ENCODE data around the gene STYK1. TPM values are rescaled to one million over a fixed set of nuclear protein-coding genes. Genes with fewer than 3 reads are reported as not detected.
A peak's percentile ranks its signal among the peaks of the same experiment; 100 is the strongest.
"Not testable (repeated sequence)": the region's sequence is repeated elsewhere in the genome, so short reads cannot be mapped to it uniquely, and the experiment has no call there.

The STYK1 gene
- total RNA-seq, 1 experiment from 2014 or later: 12.8 TPM

DNA sequence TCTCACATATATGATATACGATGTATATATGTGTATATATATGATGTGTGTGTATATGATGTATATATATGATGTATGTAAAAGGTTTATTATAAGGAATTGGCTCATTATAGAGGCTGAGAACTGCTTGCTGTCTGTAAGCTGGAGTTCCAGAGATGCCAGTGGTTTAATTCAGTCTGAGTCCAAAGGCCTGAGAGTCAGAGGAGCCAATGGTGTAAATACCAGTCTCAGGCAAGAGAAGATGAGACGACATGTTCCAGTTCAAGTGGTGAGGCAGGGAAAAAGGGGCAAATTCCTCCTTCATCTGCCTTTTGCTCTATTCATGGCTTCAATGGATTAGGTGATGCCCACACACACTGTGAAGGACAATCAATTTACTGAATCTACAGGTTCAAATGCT lies 17.1 kb upstream of the STYK1 start:
- DNase-seq (ENCODE audit: low spot score): no peak

DNA sequence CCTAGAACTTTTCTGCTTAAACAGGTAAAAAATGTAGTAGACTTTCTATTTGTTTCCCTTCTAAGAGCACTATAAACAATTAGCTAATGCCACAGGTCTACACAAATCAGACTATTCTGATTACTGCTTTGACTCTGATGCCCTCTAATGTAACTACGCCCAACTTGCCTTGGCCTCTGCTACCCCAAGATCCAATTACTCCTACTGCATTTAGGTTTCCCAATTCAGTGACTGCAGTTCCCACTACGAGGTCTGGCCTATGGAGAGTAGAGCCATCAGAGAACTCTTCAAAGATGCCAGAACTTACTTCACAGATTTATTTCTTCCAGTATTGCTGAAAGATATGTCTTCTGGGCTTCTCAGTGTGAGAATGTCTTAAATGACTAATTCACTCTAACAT lies 15.3 kb upstream of the STYK1 start:
- DNase-seq (ENCODE audit: low spot score): no peak

DNA sequence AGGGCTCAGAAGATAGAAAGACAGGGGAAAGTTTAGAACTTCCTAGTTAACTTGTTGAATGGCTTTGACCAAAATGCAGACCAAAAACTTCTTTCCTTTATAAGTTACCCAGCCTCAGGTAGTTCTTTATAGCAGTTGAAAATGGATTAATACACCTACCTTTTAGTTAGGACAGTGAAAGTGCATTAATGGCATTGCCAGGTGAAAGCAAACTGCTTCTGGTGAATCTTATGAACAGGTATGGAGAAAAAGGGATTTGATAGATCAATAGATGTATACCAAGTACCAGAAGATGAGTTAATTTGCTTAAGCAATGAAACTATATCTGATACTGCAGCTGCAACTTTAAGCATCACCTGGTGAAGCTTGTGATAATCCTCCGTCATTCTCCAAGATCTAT lies 14.2 kb upstream of the STYK1 start:
- no peak for DNase-seq (ENCODE audit: low spot score)

DNA sequence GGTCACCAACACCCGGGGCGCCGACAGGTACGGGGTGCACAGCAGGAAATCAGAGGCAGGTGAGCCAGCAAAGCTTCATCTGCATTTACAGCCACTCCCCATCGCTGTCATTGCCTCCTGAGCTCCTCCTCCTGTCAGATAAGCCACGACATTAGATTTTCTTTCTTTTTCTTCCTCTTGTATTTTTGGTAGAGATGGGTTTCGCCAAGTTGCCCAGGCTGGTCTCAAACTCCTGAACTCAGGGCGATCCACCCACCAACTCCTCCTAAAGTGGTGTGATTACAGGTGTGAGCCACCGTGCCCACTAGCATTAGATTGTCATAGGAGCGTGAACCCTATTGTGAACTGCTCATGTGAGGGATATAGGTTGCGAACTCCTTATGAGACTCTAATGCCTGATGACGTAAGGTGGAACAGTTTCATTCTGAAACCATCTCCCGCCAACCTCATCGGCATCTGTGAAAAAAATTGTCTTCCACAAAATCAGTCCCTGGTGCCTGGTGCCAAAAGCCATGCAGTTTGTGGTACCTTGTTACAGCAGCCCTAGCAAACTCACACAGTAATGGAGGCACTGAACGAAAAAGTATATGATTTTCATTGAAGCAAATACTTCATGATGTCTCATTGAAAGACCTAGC lies 1.5 kb downstream of the STYK1 start:
- peak; percentile 48 for DNase-seq (ENCODE audit: low spot score)

DNA sequence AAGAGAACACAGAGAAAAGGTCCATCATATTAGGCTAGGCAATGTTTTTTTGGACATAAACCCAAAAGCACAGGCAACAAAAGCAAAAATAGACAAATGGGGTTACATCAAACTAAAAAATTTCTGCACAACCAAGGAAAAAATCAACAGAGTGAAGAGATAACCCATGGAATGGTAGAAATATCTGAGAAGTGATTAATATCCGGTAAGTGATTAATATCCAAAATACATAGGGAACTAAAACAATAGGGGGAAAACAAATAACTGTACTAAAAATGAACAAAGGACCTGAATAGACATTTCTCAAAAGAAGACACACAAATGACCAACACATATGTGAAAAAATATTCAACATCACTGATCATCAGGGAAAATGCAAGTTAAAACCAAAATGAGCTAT lies 4.3 kb downstream of the STYK1 start:
- no peak for DNase-seq (ENCODE audit: low spot score)

DNA sequence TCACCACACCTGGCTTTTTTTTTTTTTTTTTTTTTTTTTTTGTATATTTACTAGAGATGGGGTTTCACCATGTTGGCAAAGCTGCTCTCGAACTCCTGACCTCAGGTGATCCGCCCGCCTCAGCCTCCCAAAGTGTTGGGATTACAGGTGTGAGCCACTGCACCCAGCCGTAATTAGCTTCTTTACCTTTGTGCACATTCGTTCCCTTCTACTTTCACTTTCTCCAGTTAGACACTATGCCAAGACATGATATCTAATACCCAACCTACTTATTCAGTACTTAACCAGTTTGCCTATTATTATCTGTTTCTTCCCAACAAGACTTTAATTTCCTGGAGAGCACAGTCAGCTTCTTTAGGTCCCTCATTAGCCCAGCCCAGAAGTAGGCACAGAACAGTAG lies 5.3 kb downstream of the STYK1 start:
- DNase-seq (ENCODE audit: low spot score): no peak

DNA sequence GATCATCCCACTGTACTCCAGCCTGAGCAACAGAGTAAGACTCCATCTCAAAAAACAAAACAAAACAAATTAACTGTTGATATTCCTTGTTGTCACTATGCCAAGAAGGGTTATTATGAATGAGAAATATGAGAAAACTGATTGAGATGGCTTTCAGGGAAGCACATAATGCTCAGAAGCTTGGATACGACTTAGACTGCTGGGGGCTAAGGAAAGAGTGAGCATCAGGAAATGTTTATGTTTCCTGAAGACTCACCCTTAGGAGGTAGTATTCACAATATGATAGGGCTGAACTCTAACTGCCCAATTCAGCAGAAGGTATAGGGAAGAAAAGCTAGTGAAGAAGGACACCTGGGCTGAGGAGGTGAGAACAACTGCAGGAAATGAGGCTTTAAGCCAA lies 6.3 kb downstream of the STYK1 start:
- DNase-seq (ENCODE audit: low spot score): no peak

DNA sequence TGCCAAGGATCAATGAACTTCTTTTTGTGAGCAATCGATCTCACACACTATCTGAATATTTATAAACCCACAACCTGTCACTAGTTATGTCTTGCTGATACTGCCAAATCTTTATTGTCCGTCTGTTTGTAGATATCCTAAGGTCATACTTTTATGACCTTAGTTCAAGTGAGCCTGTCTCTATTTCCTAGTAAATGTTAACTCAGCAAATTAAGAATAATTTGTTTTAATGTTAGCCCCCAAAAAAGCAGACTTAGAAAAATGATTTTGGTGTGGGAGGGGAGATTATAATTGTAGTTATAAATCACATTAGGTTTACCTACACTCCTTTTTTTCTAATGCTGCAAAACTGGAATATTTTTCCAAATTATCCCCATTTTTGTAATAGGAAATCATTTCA lies 9.4 kb downstream of the STYK1 start:
- DNase-seq (ENCODE audit: low spot score): no peak

DNA sequence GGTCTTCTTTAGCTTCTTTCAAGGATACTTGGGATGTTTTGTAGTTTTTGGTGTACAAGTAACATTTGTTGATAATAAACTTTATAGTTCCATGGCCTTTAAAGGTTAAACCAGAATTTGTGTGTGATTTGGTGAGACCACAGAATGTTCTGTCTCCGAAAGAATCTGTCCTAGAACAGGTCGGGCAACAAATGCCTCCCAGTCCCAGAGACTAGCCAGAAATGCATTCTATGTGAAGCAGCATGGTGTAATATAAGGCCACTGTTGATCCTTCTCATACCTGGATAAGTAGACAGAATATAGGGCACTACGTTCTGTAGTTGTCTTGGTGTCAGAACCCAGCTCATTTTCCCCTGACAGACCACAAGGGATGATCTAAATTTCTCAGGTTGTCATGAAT lies 10.0 kb downstream of the STYK1 start:
- DNase-seq (ENCODE audit: low spot score): peak; percentile 8

DNA sequence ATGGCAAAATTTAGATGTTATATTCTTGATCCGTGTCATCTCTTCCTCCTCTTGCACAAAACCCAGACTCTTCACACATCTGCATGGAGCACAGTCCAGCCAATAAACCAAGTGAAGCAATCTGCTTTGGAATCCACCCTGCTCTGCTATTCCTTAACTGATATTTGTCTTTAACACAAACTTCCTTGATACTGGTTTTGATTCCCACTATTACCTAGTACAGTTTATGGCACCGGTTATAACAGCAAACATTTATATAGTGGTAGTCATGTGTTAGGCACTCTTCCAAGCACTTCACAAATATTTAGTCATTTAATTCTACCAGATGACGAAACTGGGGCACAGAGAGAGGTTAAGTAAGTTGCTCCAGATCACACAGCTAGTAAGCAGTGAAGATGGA lies 12.5 kb downstream of the STYK1 start:
- DNase-seq (ENCODE audit: low spot score): peak; percentile 76

DNA sequence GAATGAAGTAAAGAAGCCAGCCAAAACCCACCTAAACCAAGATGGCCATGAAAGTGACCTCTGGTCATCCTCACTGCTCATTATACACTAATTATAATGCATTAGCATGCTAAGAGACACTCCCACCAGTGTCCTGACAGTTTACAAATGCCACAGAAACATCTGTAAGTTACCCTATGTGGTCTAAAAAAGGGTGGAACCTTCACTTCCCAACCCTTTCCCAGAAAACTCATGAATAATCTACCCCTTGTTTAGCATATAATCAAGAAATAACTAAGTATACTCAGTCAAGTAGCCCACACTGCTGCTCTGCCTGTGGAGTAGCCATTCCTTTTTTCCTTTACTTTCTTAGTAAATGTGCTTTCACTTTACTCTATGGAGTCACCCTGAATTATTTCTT lies 19.8 kb downstream of the STYK1 start:
- no peak for DNase-seq (ENCODE audit: low spot score)

DNA sequence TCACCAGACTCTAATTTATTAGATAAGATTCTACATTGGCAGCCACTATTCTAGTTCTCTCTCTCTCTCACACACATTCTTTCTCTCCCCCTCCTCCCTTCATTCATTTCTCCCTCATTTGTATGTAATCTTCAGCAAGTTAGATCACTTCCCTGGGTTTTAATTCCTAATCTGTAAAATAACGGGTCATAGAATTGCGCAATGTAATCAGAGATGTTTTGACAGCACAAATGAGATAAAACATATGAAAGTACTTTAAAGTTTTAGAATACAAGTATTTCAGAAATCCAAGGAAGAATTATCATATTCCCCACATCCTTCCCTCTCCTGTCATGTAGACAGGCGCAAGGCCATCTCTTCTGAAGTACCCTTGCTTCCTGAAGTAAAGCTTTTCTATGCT lies 21.7 kb downstream of the STYK1 start:
- DNase-seq (ENCODE audit: low spot score): no peak

DNA sequence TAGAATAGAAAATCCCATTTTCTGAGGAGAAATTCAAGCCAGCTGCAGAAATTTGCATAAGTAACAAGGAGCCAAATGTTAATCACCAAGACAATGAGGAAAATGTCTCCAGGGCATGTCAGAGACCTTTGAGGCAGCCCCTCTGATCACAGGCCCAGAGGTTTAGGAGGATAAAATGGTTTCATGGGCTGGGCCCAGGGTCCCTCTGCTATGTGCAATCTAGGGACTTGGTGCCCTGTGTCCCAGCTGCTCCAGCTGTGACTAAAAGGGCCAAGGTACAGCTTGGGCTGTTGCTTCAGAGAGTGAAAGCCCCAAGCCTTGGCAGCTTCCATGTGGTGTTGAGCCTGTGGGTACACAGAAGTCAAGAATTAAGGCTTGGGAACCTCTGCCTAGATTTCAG lies 27.3 kb downstream of the STYK1 start:
- DNase-seq (ENCODE audit: low spot score): not testable (repeated sequence)

DNA sequence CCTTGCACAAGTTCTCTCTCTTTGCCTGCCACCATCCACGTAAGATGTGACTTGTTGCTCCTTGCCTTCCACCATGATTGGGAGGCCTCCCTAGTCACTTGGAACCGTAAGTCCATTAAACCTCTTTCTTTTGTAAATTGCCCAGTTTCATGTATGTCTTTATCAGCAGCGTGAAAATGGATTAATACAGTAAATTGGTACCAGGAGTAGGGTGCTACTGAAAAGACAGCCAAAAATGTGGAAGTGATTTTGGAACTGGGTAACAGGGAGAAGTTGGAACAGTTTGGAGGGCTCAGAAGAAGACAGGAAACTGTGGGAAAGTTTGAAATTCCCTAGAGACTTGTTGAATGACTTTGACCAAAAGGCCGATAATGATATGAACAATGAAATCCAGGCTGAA lies 27.9 kb downstream of the STYK1 start:
- DNase-seq (ENCODE audit: low spot score): no peak

DNA sequence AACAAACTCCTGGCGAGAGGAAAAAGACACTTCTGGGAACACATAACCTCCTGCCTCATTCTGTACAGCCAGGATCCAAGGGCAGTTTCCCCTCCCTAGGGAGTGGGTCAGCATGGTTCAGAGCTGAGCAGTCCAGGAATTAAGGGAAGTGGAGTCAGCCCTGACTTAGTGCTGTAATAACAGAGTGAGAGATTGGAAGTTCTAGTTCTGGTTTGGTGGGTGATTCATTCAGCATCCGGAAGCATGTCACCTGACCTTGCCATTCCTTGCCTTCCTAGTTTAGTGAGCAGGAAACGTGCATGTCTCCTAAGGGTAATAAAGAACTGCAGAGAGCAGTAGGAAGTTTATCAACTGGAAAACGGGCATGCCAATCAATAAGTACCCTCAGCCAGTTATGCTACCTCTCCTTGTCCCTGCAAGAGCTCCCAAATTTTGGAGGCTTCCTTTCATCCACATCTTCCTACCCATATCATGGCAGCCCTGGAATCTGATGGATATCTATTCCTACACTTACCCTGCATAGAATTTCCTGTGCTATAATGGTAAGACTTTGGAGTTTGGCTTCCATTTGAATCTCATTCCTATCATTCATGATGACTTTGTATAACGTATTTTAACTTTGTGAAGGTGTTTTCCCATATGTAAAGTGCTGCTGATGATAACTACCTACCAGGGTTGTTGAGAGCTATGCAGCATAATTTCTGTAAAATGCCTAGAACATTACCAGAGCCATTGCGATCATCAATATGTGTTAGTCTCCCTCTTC lies 31.9 kb downstream of the STYK1 start:
- DNase-seq (ENCODE audit: low spot score): peak; percentile 39

DNA sequence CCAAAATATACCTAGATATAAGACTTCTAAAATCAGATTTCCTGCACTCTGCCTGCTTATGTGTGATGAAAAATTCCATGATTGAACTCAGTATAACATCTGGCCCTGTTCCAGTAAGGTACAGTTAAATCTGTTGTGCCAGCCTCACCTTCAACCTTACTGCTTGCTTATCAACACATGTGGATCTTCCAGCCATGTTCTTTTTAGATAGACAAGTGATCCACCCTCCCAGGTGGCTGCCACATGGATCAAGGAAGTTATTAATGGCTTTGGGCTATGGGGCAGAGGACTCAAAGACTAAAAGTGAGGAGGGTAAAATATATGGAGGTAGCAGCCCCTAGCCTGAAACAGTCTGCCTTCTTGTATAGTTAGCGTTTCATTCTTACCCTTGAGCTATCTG lies 35.1 kb downstream of the STYK1 start:
- DNase-seq (ENCODE audit: low spot score): no peak

DNA sequence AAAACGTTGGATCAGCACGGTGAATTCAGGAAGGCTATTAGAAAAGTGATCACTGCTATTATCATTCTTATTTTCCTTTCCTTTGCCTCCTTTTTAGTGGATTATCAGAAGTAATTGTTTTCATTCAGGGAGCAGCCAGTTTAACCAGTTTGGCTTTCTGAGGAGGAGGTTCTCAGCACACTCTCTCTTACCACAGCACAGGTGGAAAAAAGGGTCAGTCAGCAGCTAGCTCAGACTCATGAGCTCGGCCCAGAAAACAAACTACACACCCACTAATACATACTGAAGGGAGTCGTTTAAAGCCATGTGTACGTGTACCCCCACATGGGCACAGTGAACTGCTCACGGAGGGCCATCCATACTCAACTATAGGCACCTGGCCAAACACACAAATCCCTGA lies 37.2 kb downstream of the STYK1 start:
- peak; percentile 90 for DNase-seq (ENCODE audit: low spot score)

DNA sequence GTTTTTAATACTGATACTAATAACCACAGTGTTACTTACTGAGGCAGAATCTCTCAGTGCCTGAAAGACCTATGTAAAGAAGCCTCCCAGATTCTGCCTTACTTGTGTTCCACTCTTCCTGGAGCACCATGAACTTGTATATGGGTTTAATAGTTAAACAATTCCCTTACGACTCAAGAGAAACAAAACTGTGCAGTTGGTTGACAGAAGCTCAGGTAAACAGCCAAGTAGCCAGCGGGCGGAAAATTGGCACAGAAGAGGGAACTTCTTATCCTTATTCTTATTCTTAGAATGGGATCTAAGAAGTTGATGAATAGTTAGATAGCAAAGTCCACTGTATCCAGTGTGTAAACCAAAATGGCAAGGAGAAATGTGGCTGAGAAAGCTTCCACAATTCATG lies 37.7 kb downstream of the STYK1 start:
- DNase-seq (ENCODE audit: low spot score): no peak

DNA sequence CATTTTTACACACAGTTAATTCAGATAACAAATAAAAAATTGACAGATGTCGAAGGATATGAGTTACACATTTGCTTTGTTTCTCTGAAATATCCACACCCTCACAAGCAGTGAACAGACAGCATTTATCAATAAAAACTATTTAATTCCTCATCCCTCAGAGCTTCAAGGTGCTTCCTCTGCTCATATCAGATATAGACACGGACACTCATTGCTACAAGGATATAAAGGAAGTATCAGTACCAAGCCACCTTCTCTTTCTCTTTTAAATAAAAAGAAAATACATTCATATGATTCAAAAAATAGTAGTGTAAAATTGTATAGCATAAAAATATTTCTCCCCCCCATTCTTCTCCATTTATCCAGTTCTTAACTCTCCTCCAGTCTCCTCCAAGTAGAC lies 38.5 kb downstream of the STYK1 start:
- DNase-seq (ENCODE audit: low spot score): no peak

DNA sequence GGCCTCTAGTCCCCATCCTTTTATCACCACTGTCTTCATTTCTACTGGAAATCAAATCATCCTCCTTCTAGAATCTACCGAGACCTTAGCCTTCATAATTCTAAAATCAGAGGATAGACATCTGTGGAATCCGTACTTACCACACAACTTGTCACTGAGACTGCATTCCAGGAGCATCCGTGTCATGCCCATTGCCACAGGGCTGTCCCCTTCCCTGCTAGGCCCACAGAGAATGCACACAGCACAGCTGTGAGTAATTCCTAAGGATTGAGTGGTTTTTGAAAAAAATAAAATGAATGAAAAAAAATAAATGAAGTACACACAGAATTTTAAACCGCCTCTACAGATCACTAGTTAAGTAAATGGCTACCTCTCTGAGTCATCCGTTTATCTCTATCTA lies 39.4 kb downstream of the STYK1 start:
- DNase-seq (ENCODE audit: low spot score): no peak

DNA sequence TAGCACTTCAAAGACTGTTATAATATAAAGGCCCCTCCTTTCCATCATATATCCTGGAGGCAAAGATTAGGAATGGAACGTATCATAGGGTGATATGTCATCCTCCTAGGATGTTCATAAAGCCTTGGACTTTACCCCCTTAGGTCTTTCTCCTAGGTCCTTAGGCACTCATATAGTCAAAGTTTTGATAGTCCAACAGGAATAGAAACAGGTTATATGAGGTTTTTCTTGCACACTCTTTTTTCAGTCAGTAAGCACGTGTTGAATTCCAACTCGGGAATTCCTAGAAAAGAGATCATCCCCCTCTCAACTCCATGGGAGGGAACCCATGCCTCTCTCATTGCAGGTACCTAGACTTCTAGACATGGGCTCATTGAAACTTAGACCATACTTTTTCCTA lies 40.3 kb downstream of the STYK1 start:
- no peak for DNase-seq (ENCODE audit: low spot score)

DNA sequence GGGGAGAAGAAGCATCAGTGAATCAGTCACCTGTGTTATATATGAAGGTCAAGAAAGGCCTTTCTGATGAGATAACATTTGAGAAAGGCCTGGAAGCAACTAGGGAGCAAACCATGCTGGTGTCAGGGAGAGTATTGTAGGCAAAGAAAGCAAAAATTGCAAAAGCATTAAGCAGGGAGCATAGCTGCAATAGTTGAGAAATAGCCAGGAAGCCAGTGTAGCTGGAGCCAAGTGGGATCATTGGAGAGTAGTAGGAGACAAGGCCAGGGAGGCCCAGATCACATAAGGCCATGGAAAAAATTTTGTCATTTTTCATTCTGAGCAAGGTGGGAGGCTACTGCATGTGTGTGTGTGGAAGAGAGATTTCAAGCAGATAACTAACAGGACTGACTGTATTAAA lies 41.6 kb downstream of the STYK1 start:
- DNase-seq (ENCODE audit: low spot score): no peak

DNA sequence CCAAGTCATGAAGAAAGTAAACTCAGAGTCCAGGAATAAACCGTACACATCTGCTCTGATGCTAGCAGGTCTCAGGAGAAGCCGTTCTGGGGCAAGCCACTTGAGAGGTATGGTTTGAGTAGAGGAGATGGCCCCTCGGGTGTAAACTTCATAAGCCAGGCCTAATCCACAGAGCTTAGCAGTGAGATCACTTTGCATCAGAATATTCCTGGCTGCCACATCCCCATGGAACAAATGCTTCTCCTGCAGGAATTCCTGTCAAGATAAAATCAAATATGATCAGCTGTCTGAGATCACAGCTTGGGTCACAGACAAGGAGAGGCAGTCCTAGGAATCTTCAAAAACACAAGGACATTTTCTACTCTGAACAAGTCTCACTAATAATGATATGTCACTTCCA lies 49.2 kb downstream of the STYK1 start:
- DNase-seq (ENCODE audit: low spot score): no peak

DNA sequence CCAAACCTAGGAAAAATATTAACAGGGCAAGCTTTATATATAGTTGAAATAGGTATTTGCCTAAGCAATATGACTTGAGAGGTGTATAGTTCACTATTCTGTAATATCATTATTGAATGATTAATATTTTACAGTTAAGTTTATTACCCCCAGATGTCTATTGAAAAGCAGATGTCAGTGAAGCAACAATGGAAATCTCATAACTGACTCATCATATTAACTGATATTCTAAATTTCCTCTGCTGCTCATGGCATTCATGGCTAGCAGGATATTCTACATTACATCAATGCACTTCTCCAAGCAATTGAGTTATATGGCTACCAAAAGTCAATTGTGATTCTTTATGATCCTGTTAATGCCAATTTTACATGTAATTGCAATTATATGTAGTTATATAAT lies 50.7 kb downstream of the STYK1 start:
- DNase-seq (ENCODE audit: low spot score): no peak
